ENCODE data around the gene CFAP410.

GRCh38 chr21:44314128-44314527 is 25.1 kb downstream of the CFAP410 start:
- TF ChIP-seq CTCF (IDR thresholded peaks at IDR 0.05; ENCODE audit: insufficient read depth, low read length) (no peak), POLR2AphosphoS5 (IDR thresholded peaks at IDR 0.05; ENCODE audit: low read depth) (no peak), SPI1 (IDR thresholded peaks at IDR 0.05; ENCODE audit: borderline replicate concordance, low read depth) (no peak), REST (IDR thresholded peaks at IDR 0.05; ENCODE audit: insufficient replicate concordance, low read depth) (no peak), GABPA (IDR thresholded peaks at IDR 0.05; ENCODE audit: low read depth) (no peak)

Data from HL-60 (cell line).